Measurements from ENCODE around the gene CST5.
"Not testable (repeated sequence)": the region's sequence is repeated elsewhere in the genome, so short reads cannot be mapped to it uniquely, and the experiment has no call there.

Gene CST5

GRCh38 chr20:23856736-23857135, 22.8 kb downstream of the CST5 start:
- no peak for FAIRE-seq
- DNase-seq (ENCODE audit: low spot score) = no peak

- DNase-seq (ENCODE audit: low spot score) = no peak
- no peak for FAIRE-seq
Measured at GRCh38 chr20:23856226-23856625, 23.3 kb downstream of the CST5 start.

GRCh38 chr20:23841693-23842092, 37.9 kb downstream of the CST5 start:
- DNase-seq (ENCODE audit: low spot score) (no peak), FAIRE-seq (no peak)

DNA sequence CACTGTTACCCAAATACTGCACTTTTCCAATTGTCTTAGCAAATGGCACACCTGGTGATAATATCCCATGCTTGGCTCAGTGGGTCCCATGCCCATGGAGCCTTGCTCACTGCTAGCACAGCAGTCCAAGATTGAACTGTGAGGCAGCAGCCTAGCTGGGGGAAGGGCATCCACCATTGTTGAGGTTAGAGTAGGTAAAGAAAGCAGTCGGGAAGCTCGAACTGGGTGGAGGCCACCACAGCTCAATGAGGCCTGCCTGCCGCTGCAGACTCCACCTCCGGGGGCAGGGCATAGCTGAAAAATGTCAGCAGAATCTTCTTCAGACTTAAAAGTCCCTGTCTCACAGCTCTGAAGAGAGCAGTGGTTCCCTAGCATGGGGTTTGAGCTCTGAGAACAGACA, 43.8 kb downstream of the CST5 start:
- no peak for FAIRE-seq
- DNase-seq (ENCODE audit: low spot score) = no peak

DNA sequence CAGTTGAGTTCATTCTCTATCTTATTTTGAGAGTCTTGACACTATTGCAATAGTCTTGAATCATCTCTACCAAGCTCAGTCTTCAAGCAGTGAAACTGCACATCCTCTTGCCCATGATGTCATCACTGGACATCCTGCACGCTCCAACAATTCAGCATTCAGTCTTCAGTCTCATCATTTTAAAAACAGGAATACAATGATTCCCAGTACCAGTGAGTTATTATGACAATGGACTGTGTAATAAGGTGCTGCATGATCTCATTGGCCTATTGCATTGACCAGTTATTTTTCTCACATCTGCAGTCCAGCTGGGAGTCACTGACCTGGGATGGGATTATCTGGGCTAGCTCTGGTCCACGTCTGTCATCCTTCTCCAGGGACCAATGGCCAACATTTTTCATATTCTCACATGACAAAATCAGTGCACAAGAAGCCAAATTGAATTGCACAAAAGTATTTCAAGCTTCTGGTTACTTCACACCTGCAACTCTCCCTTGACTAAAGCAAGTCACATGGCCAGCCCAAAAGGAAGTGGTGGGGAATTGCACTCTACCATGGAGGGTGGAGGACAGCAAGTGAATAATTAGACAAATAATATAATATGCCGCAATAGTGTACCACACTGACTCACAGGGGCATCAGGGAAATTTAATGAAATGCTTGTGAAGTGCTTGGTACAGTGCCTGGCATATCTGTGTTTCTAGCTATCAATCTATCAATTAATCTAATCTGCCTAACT, 46.6 kb downstream of the CST5 start:
- no peak for FAIRE-seq

GRCh38 chr20:23831961-23832360, 47.6 kb downstream of the CST5 start:
- peak; percentile 26 for DNase-seq (ENCODE audit: low spot score)
- FAIRE-seq = not testable (repeated sequence)

More for the DNA sequence above, 46.6 kb downstream of the CST5 start:
- DNase-seq (ENCODE audit: low spot score) = no peak

- peak; percentile 14 for DNase-seq (ENCODE audit: low spot score)
- FAIRE-seq = no peak
Measured at GRCh38 chr20:23826541-23827021, 53.0 kb downstream of the CST5 start, which contains the start of gene CST2. TSS of gene CST2 (minus strand) at chr20:23826729. CDS start at chr20:23826660, 69 bp downstream.
